Endometrial microvascular endothelial cells (primary cell): ENCODE measurements around the gene RNF11. TPM values are rescaled to one million over a fixed set of nuclear protein-coding genes. Genes with fewer than 3 reads are reported as not detected.
"Not testable (repeated sequence)": the region's sequence is repeated elsewhere in the genome, so short reads cannot be mapped to it uniquely, and the experiment has no call there.

ENCODE experiments used
- in situ Hi-C: cut with HindIII; loops from 2 replicates; pipeline ENCODE4 v1.10.0; 2017; ENCODE audit warnings: low sequenced_read_pairs, low pct_unique_long_range_greater_than_20kb; ENCODE audit errors: inconsistent ontology term
- total RNA-seq: library from RNA; depleted of rRNA; stranded (reverse); fragments of >200 nt; gene quantifications from one replicate; pipeline ENCODE4 v1.2.3, GENCODE V29; 2015; ENCODE audit errors: inconsistent ontology term

Gene RNF11
- 69.9 TPM for total RNA-seq

GRCh38 chr1:51235673-51236530, at the start of gene RNF11:
TSS of gene RNF11 (plus strand) at chr1:51236273. CDS start at chr1:51236757, 484 bp downstream.
- in situ Hi-C loops: no loop called here

GRCh38 chr1:51188230-51188629, 47.8 kb upstream of the RNF11 start:
- in situ Hi-C loops: no loop called here

- in situ Hi-C loops: no loop called here
Observed at GRCh38 chr1:51189421-51190073, 46.5 kb upstream of the RNF11 start.

GRCh38 chr1:51190961-51191360, 45.1 kb upstream of the RNF11 start:
- in situ Hi-C loops: no loop called here

- in situ Hi-C loops: no loop called here
Observed at GRCh38 chr1:51192213-51192843, 43.7 kb upstream of the RNF11 start.

- in situ Hi-C loops: no loop called here
Observed at GRCh38 chr1:51193564-51193963, 42.5 kb upstream of the RNF11 start.

GRCh38 chr1:51203121-51203873, 32.8 kb upstream of the RNF11 start:
- in situ Hi-C loops: no loop called here

- in situ Hi-C loops: no loop called here
Observed at GRCh38 chr1:51203874-51204245, 32.2 kb upstream of the RNF11 start.

GRCh38 chr1:51210055-51210454, 26.0 kb upstream of the RNF11 start:
- in situ Hi-C loops: no loop called here

GRCh38 chr1:51210676-51211075, 25.4 kb upstream of the RNF11 start:
- in situ Hi-C loops: no loop called here

GRCh38 chr1:51214615-51215131, 21.4 kb upstream of the RNF11 start:
- in situ Hi-C loops: no loop called here

- in situ Hi-C loops: no loop called here
Observed at GRCh38 chr1:51215169-51215568, 20.9 kb upstream of the RNF11 start.

GRCh38 chr1:51216631-51217030, 19.4 kb upstream of the RNF11 start:
- in situ Hi-C loops: no loop called here

- in situ Hi-C loops: no loop called here
Observed at GRCh38 chr1:51217101-51217500, 19.0 kb upstream of the RNF11 start.

- in situ Hi-C loops: no loop called here
Observed at GRCh38 chr1:51218570-51218969, 17.5 kb upstream of the RNF11 start.

GRCh38 chr1:51219022-51219421, 17.1 kb upstream of the RNF11 start:
- in situ Hi-C loops: no loop called here

GRCh38 chr1:51221529-51221928, 14.5 kb upstream of the RNF11 start:
- in situ Hi-C loops: not testable (repeated sequence)

GRCh38 chr1:51222136-51222787, 13.8 kb upstream of the RNF11 start:
- in situ Hi-C loops: no loop called here

- in situ Hi-C loops: no loop called here
Observed at GRCh38 chr1:51222809-51223208, 13.3 kb upstream of the RNF11 start.
